ENCODE data around the gene APPL2.

APPL2 gene

DNA sequence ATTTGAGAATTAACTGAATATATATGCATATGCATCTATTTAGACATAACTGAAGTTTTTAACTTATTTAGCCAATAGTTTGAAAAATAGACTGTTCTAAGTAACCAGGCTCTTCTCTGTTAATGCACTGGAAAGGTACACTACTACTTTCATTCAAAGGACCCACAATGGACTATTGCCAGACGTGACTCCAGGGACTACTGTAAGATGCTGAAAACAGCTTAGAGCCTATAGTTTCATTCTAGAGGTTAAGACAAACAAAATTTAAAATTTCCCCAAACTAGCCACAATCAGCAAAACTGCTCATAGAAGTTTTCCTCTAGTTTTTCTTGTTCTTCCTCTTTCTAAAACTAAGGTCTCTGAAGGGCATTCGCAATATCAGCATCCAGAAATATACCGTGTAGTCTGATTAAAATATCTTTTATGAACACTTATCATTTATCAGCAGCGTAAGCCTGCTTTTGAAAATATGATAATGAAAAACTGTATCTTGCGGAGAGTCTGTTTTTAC lies 10.4 kb downstream of the APPL2 start:
- Histone ChIP-seq H3K9me3 (ENCODE audit: control insufficient read depth, low read length) (no peaks in the 10 kb centered on the region), H3K27ac (ENCODE audit: insufficient read depth, low read length, poor library complexity, severe bottlenecking) (no peak overlapping the region), H3K27me3 (replicated peaks; ENCODE audit: control insufficient read depth, insufficient read depth, low read length, poor library complexity, severe bottlenecking) (no peaks in the 10 kb centered on the region), H3K4me3 (ENCODE audit: insufficient read depth, low read depth, low read length, poor library complexity, severe bottlenecking) (no peak overlapping the region), H3K36me3 (ENCODE audit: control insufficient read depth, insufficient read depth, low read length) (peaks cover 27% of the 10 kb centered on the region), H3K4me1 (ENCODE audit: control insufficient read depth, insufficient read depth, low read length, poor library complexity, severe bottlenecking) (no peaks in the 10 kb centered on the region)
- no peak for DNase-seq

DNA sequence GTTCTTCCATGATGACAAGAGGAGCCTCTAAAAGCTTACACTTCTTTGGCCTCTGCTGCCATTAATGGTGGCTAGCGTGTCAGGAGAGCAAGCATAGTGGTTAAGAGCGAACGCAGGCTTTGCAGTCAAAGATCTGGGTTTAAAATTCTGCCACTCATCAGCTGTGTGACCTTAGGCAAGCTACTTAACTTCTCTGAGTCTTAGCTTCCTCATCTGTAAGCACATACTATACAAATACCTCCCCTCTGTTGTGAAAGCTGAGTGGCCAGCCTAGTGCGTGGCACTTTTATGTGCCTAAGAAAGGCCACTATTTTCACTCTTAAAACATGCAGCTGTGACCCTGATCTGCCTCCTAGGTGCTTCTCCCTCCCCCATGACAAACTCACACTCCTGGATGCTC lies 11.6 kb downstream of the APPL2 start:
- Histone ChIP-seq H3K27me3 (replicated peaks; ENCODE audit: control insufficient read depth, insufficient read depth, low read length, poor library complexity, severe bottlenecking) (no peaks in the 10 kb centered on the region), H3K36me3 (ENCODE audit: control insufficient read depth, insufficient read depth, low read length) (peaks cover 31% of the 10 kb centered on the region), H3K4me1 (ENCODE audit: control insufficient read depth, insufficient read depth, low read length, poor library complexity, severe bottlenecking) (no peaks in the 10 kb centered on the region), H3K9me3 (ENCODE audit: control insufficient read depth, low read length) (no peaks in the 10 kb centered on the region), H3K27ac (ENCODE audit: insufficient read depth, low read length, poor library complexity, severe bottlenecking) (no peak overlapping the region), H3K4me3 (ENCODE audit: insufficient read depth, low read depth, low read length, poor library complexity, severe bottlenecking) (no peak overlapping the region)
- no peak for DNase-seq

DNA sequence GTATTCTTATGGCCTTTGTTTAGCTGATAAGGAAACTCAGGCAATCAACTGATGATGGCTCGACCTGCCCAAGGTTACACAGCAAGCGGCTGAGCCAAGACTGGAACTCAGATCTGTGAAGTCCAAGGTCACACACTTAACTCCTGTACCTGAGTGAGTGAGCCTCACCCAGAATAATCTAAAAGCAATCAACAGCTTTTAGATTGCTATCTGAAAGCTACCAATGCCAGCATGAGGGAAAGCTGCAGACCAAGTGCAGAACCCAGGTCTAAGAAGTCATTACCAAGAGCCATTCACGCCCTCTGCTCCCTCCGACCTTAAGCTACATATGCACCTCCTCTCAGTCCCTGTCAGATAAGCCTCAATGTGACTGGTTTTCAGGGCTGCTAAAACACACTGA lies 12.1 kb downstream of the APPL2 start:
- H3K27ac ChIP-seq (ENCODE audit: insufficient read depth, low read length, poor library complexity, severe bottlenecking), result no peak overlapping the region
- no peak overlapping the region for H3K4me3 ChIP-seq (ENCODE audit: insufficient read depth, low read depth, low read length, poor library complexity, severe bottlenecking)
- no peaks in the 10 kb centered on the region for H3K4me1 ChIP-seq (ENCODE audit: control insufficient read depth, insufficient read depth, low read length, poor library complexity, severe bottlenecking)
- peaks cover 31% of the 10 kb centered on the region for H3K36me3 ChIP-seq (ENCODE audit: control insufficient read depth, insufficient read depth, low read length)
- DNase-seq, result no peak
- no peaks in the 10 kb centered on the region for H3K27me3 ChIP-seq (replicated peaks; ENCODE audit: control insufficient read depth, insufficient read depth, low read length, poor library complexity, severe bottlenecking)
- no peaks in the 10 kb centered on the region for H3K9me3 ChIP-seq (ENCODE audit: control insufficient read depth, low read length)

DNA sequence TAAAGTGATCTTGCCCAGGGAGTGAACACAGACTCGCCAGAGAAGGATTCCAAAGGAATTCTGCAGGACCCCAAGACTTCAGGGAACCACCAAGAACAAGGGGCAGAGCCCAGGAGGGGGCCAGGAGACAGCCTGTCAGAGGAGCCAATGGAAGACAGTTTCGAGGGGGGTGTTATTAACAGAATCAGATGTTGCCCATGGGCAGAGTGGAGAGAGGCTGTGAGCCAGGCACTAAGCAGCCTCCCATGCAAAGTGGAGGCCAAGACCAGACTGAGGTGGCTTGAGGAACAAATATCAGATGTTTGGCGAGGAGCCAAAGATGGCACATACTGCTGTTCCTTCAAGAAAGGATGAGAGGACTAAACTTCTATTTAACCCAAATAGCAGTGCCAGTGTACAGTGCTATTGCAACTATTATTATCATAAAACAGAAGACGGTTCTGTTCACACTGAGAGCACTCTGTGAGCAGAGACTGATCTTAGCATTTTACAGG lies 12.6 kb downstream of the APPL2 start:
- DNase-seq, result no peak
- Histone ChIP-seq H3K4me1 (ENCODE audit: control insufficient read depth, insufficient read depth, low read length, poor library complexity, severe bottlenecking) (no peaks in the 10 kb centered on the region), H3K27ac (ENCODE audit: insufficient read depth, low read length, poor library complexity, severe bottlenecking) (no peak overlapping the region), H3K9me3 (ENCODE audit: control insufficient read depth, low read length) (no peaks in the 10 kb centered on the region), H3K27me3 (replicated peaks; ENCODE audit: control insufficient read depth, insufficient read depth, low read length, poor library complexity, severe bottlenecking) (no peaks in the 10 kb centered on the region), H3K4me3 (ENCODE audit: insufficient read depth, low read depth, low read length, poor library complexity, severe bottlenecking) (no peak overlapping the region), H3K36me3 (ENCODE audit: control insufficient read depth, insufficient read depth, low read length) (peaks cover 31% of the 10 kb centered on the region)

DNA sequence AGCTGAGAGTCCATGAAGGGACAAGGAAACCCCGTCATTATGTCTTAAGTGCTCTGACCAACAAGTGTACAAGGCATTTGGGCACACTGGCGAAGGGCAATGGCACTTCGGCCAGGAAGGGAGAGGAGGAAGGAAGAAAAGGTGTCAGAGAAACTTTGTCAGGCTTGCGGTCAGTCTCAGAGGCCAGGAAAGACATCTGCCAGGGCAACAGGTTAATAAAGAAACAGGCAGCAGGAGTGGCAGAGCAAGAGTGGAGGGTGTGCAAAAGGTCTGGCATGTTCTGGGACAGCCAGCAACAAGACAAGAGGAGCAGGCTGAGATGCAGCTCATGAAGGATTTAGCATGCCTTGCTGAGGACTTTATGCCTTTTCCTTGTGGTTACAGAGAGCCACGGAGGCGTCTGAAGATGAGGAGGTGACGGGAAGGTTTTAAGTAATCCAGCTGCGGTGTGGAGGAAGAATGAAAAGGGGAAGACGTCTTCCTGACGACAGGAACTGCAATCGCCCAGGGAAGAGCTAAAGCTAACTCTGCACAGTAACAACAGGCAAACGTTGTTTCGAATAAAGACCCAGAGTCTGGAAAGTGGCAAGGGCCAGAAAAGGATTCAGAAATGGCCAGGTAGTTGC lies 13.1 kb downstream of the APPL2 start:
- Histone ChIP-seq H3K36me3 (ENCODE audit: control insufficient read depth, insufficient read depth, low read length) (peaks cover 31% of the 10 kb centered on the region), H3K4me1 (ENCODE audit: control insufficient read depth, insufficient read depth, low read length, poor library complexity, severe bottlenecking) (no peaks in the 10 kb centered on the region)
- no peak for DNase-seq

DNA sequence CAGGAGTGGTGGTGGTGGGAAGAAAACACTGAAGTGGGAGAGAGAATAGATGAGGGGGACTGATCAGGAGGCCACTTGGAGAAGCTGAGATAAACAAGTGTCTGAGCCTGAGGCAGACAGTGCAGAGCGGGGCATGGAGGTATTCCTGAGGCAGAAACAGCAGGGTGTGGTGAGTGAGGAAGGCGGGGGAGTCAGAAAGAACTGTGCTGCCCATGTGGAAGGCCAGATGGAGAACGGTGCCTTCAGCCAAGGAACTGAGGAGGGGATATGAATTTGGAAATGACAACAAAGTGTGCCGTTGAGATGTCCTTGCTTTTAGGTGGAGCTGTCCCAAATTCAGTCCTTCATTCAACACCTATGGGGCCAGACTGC lies 13.7 kb downstream of the APPL2 start:
- Histone ChIP-seq H3K4me1 (ENCODE audit: control insufficient read depth, insufficient read depth, low read length, poor library complexity, severe bottlenecking) (no peaks in the 10 kb centered on the region), H3K36me3 (ENCODE audit: control insufficient read depth, insufficient read depth, low read length) (peaks cover 29% of the 10 kb centered on the region)

More for the DNA sequence above, 13.1 kb downstream of the APPL2 start:
- Histone ChIP-seq H3K27ac (ENCODE audit: insufficient read depth, low read length, poor library complexity, severe bottlenecking) (no peak overlapping the region), H3K27me3 (replicated peaks; ENCODE audit: control insufficient read depth, insufficient read depth, low read length, poor library complexity, severe bottlenecking) (no peaks in the 10 kb centered on the region), H3K4me3 (ENCODE audit: insufficient read depth, low read depth, low read length, poor library complexity, severe bottlenecking) (no peak overlapping the region), H3K9me3 (ENCODE audit: control insufficient read depth, low read length) (no peaks in the 10 kb centered on the region)

DNA sequence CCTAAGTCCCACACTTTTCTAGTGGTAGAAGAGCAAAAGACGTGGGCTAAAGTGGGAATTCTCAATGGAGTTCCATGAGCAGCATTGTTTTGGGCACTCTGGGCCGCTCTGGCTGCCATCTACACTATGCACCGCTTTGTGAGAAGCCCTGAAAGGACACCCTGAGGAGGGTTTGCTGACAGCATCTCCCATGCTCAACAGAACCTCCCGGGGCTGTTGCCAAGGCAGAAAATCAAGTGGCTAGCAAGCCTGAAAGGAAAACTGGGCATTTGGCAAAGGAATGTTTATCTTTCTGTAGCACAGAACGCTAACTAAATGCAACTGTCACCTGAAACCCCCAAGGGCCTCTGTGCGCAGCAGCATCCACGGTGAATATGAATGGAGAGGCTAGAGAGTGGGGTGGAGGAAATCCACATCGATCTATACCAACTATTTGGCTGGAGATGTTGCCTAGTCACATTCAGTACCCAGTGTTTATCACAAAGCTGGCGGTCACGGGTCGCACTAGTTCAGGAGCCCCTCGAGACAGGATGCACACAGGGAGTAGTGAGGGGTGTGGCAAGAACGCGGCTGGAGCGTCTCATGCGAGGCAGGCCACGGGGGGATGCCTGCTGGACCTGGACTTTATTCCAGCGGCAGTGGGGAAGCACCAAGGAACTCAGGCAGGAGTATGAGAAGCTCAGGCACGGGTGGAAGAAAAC lies 14.2 kb downstream of the APPL2 start:
- H3K36me3 ChIP-seq (ENCODE audit: control insufficient read depth, insufficient read depth, low read length), result peaks cover 34% of the 10 kb centered on the region
- H3K27me3 ChIP-seq (replicated peaks; ENCODE audit: control insufficient read depth, insufficient read depth, low read length, poor library complexity, severe bottlenecking), result no peaks in the 10 kb centered on the region
- H3K4me1 ChIP-seq (ENCODE audit: control insufficient read depth, insufficient read depth, low read length, poor library complexity, severe bottlenecking), result no peaks in the 10 kb centered on the region
- no peak overlapping the region for H3K27ac ChIP-seq (ENCODE audit: insufficient read depth, low read length, poor library complexity, severe bottlenecking)
- no peak overlapping the region for H3K4me3 ChIP-seq (ENCODE audit: insufficient read depth, low read depth, low read length, poor library complexity, severe bottlenecking)
- no peak for DNase-seq
- H3K9me3 ChIP-seq (ENCODE audit: control insufficient read depth, low read length), result no peaks in the 10 kb centered on the region

More for the DNA sequence above, 13.7 kb downstream of the APPL2 start:
- H3K9me3 ChIP-seq (ENCODE audit: control insufficient read depth, low read length), result no peaks in the 10 kb centered on the region
- no peak overlapping the region for H3K4me3 ChIP-seq (ENCODE audit: insufficient read depth, low read depth, low read length, poor library complexity, severe bottlenecking)
- no peak overlapping the region for H3K27ac ChIP-seq (ENCODE audit: insufficient read depth, low read length, poor library complexity, severe bottlenecking)
- no peaks in the 10 kb centered on the region for H3K27me3 ChIP-seq (replicated peaks; ENCODE audit: control insufficient read depth, insufficient read depth, low read length, poor library complexity, severe bottlenecking)
- DNase-seq, result no peak

DNA sequence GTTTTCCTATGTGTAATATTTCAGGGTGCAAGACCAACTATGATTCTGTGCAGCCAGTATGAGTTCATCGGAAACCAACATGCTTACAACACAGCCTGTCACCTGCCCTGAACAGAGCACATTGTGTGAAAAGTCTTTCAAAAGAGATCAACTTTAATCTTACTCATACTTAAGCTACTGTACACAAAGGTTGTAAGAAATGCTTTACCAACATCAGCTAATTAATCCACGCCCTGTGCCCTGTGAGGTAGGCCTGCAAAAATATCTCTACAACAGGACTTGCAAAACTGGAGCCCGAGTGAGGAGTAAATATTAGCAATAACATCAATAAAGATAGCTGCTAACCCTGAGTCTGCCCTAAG lies 15.1 kb downstream of the APPL2 start:
- H3K27ac ChIP-seq (ENCODE audit: insufficient read depth, low read length, poor library complexity, severe bottlenecking), result no peak overlapping the region
- no peak for DNase-seq
- no peak overlapping the region for H3K4me3 ChIP-seq (ENCODE audit: insufficient read depth, low read depth, low read length, poor library complexity, severe bottlenecking)
- no peaks in the 10 kb centered on the region for H3K27me3 ChIP-seq (replicated peaks; ENCODE audit: control insufficient read depth, insufficient read depth, low read length, poor library complexity, severe bottlenecking)
- H3K36me3 ChIP-seq (ENCODE audit: control insufficient read depth, insufficient read depth, low read length), result peaks cover 39% of the 10 kb centered on the region
- no peaks in the 10 kb centered on the region for H3K9me3 ChIP-seq (ENCODE audit: control insufficient read depth, low read length)
- H3K4me1 ChIP-seq (ENCODE audit: control insufficient read depth, insufficient read depth, low read length, poor library complexity, severe bottlenecking), result no peaks in the 10 kb centered on the region

DNA sequence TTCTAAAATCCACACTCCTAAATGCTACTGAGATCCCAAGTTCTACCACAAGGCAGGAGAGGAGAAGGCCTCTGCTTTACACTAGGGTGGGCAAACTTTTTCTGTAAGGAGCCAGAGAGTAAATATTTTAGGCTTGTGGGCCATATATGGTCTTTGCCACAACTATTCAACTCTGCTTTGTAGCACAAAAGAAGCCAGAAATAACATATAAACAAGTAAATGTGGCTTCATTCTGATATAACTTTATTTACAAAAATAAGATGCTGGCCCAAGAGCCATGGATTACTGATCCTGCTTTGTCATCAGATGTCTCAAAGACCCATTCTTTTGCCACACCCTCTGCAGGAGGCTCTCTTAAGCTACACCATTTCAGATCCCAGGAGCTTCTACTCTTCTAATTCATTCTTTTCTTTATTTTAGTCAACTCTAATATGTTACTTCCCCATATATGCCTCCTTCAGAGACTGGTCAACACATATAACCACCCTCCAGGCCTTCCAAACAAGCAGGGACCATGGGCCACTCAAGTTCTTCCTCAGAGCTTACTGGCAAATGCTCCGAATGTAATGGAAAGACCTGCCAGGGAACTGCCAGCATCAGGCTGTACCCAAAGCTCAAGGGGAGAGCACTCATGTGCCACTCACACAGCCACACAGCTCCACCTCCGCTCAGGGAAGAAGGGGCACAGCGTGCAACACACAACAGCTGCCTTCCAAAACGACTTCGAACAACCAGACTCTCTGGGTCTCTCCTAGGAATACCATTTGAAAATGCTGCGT lies 15.6 kb downstream of the APPL2 start:
- DNase-seq, result no peak
- no peaks in the 10 kb centered on the region for H3K4me1 ChIP-seq (ENCODE audit: control insufficient read depth, insufficient read depth, low read length, poor library complexity, severe bottlenecking)
- H3K9me3 ChIP-seq (ENCODE audit: control insufficient read depth, low read length), result no peaks in the 10 kb centered on the region
- no peaks in the 10 kb centered on the region for H3K27me3 ChIP-seq (replicated peaks; ENCODE audit: control insufficient read depth, insufficient read depth, low read length, poor library complexity, severe bottlenecking)
- H3K27ac ChIP-seq (ENCODE audit: insufficient read depth, low read length, poor library complexity, severe bottlenecking), result no peak overlapping the region
- H3K36me3 ChIP-seq (ENCODE audit: control insufficient read depth, insufficient read depth, low read length), result peaks cover 40% of the 10 kb centered on the region
- no peak overlapping the region for H3K4me3 ChIP-seq (ENCODE audit: insufficient read depth, low read depth, low read length, poor library complexity, severe bottlenecking)

Measured in effector memory CD4-positive, alpha-beta T cell (primary cell).